ENCODE results near the gene GARNL3. TPM values are rescaled to one million over a fixed set of nuclear protein-coding genes. Genes with fewer than 3 reads are reported as not detected.

The GARNL3 gene
- total and polyA plus RNA-seq, 2 experiments from 2014 or later, result 9.5 to 10.5 TPM

- no peaks in the 10 kb centered on the region for H3K9me2 ChIP-seq (replicated peaks; ENCODE audit: insufficient read depth)
- DNase-seq (ENCODE audit: low spot score), result no peak
- no peak overlapping the region for H2AFZ ChIP-seq
Observed at GRCh38 chr9:127282611-127283010, 18.0 kb downstream of the GARNL3 start.

GRCh38 chr9:127283135-127283534 is 18.6 kb downstream of the GARNL3 start:
- no peaks in the 10 kb centered on the region for H3K27me3 ChIP-seq
- no peak overlapping the region for H3K4me2 ChIP-seq
- WGBS (ENCODE audit: low lambda C conversion rate, missing lambda C conversion rate), result 91% methylated on average over 3 of the region's 3 CpGs
- no peaks in the 10 kb centered on the region for H3K9me3 ChIP-seq (ENCODE audit: low read depth)
- no peaks in the 10 kb centered on the region for H4K20me1 ChIP-seq (ENCODE audit: insufficient read depth, poor library complexity, severe bottlenecking)
- H3K36me3 ChIP-seq (replicated peaks; ENCODE audit: insufficient read depth, low read depth), result no peaks in the 10 kb centered on the region
- peaks cover 11% of the 10 kb centered on the region for H3K4me1 ChIP-seq (ENCODE audit: insufficient read depth)
- no peaks in the 10 kb centered on the region for H3K9me2 ChIP-seq (replicated peaks; ENCODE audit: insufficient read depth)
- no peak for TF ChIP-seq EZH2phosphoT487 (IDR thresholded peaks at IDR 0.05; ENCODE audit: low read depth, severe bottlenecking, unreplicated experiment)
- TF ChIP-seq CTCF (IDR thresholded peaks at IDR 0.05; ENCODE audit: poor library complexity), result no peak
- no peak for TF ChIP-seq EZH2 (IDR thresholded peaks at IDR 0.05; ENCODE audit: borderline replicate concordance)
- H3K27ac ChIP-seq, result no peak overlapping the region
- H3K4me3 ChIP-seq, result no peak overlapping the region
- H3K79me2 ChIP-seq, result no peaks in the 10 kb centered on the region
- no peak overlapping the region for H2AFZ ChIP-seq
- DNase-seq (ENCODE audit: low spot score), result no peak

More at GRCh38 chr9:127282611-127283010, 18.0 kb downstream of the GARNL3 start:
- Histone ChIP-seq H3K4me2 (no peak overlapping the region), H3K4me3 (no peak overlapping the region), H3K27ac (no peak overlapping the region), H4K20me1 (ENCODE audit: insufficient read depth, poor library complexity, severe bottlenecking) (no peaks in the 10 kb centered on the region), H3K36me3 (replicated peaks; ENCODE audit: insufficient read depth, low read depth) (no peaks in the 10 kb centered on the region), H3K27me3 (no peaks in the 10 kb centered on the region), H3K9me3 (ENCODE audit: low read depth) (no peaks in the 10 kb centered on the region), H3K4me1 (ENCODE audit: insufficient read depth) (peaks cover 11% of the 10 kb centered on the region), H3K79me2 (no peaks in the 10 kb centered on the region)
- TF ChIP-seq EZH2phosphoT487 (IDR thresholded peaks at IDR 0.05; ENCODE audit: low read depth, severe bottlenecking, unreplicated experiment) (no peak), CTCF (IDR thresholded peaks at IDR 0.05; ENCODE audit: poor library complexity) (no peak)

- 43% methylated on average over 2 of the region's 2 CpGs for WGBS (ENCODE audit: low lambda C conversion rate, missing lambda C conversion rate)
- Histone ChIP-seq H3K27ac (no peak overlapping the region), H3K4me3 (no peak overlapping the region), H3K79me2 (no peaks in the 10 kb centered on the region), H2AFZ (no peak overlapping the region), H3K4me1 (ENCODE audit: insufficient read depth) (peaks cover 11% of the 10 kb centered on the region), H3K9me2 (replicated peaks; ENCODE audit: insufficient read depth) (no peaks in the 10 kb centered on the region), H4K20me1 (ENCODE audit: insufficient read depth, poor library complexity, severe bottlenecking) (no peaks in the 10 kb centered on the region), H3K27me3 (no peaks in the 10 kb centered on the region), H3K9me3 (ENCODE audit: low read depth) (no peaks in the 10 kb centered on the region), H3K36me3 (replicated peaks; ENCODE audit: insufficient read depth, low read depth) (no peaks in the 10 kb centered on the region), H3K4me2 (no peak overlapping the region)
- peak; percentile 52 for DNase-seq (ENCODE audit: low spot score)
- TF ChIP-seq EZH2phosphoT487 (IDR thresholded peaks at IDR 0.05; ENCODE audit: low read depth, severe bottlenecking, unreplicated experiment) (no peak), CTCF (IDR thresholded peaks at IDR 0.05; ENCODE audit: poor library complexity) (peak; percentile 52)
Observed at GRCh38 chr9:127283917-127284497, 19.4 kb downstream of the GARNL3 start.

- Histone ChIP-seq H3K9me2 (replicated peaks; ENCODE audit: insufficient read depth) (no peaks in the 10 kb centered on the region), H3K4me2 (no peak overlapping the region), H3K9me3 (ENCODE audit: low read depth) (no peaks in the 10 kb centered on the region), H3K27me3 (no peaks in the 10 kb centered on the region), H3K79me2 (peaks cover 4% of the 10 kb centered on the region), H3K4me1 (ENCODE audit: insufficient read depth) (peaks cover 11% of the 10 kb centered on the region), H3K4me3 (no peak overlapping the region), H3K36me3 (replicated peaks; ENCODE audit: insufficient read depth, low read depth) (no peaks in the 10 kb centered on the region), H2AFZ (no peak overlapping the region), H4K20me1 (ENCODE audit: insufficient read depth, poor library complexity, severe bottlenecking) (no peaks in the 10 kb centered on the region), H3K27ac (no peak overlapping the region)
- no peak for TF ChIP-seq EZH2 (IDR thresholded peaks at IDR 0.05; ENCODE audit: borderline replicate concordance)
- DNase-seq (ENCODE audit: low spot score), result no peak
Observed at GRCh38 chr9:127285965-127286364, 21.4 kb downstream of the GARNL3 start.

All from hepatocyte (in vitro differentiated cells).